Fibroblast of skin of left biceps (primary cell): ENCODE measurements around the gene KRI1.

Source experiments
- DNase-seq, 2 experiments: peaks; one replicate each; pipeline ENCODE4 v3.0.0-alpha.2; 2013; ENCODE audit warnings: low read depth in 2 of 2

The KRI1 gene

GRCh38 chr19:10518444-10519361 is 47.1 kb downstream of the KRI1 start:
- DNase-seq, result no peak

DNA sequence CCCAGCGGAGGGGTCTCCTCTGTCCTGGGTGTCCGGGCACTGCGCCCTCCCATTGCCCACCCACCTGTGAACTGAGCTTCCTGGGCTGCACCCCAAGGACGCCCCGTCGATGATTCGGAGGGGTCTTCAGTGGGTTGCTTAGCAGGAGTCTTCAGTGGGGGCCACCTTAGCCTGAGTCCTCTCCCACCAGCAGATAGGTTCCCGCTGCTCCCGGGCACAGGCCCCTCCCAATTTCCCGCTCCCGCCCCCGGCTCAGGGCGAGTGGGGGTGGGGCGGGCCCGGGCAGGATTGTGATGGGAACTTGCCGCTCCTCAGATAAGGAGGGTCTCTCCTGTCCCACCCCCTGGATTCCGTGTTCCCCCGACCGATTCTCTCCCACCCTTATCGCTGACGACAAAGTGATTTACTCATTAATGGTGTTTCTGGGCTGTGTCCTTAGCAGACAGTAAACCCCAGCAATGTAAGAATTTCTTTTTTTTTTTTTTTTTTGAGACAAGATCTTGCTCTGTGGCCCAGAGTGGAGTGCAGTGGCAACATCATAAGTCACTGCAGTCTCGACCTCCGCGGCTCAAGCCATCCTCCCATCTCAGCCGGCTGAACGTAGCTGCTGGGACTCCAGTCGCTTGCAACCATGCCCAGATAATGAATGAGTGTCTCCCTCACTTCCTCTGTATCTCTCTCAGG is 47.9 kb downstream of the KRI1 start:
- no peak for DNase-seq

DNA sequence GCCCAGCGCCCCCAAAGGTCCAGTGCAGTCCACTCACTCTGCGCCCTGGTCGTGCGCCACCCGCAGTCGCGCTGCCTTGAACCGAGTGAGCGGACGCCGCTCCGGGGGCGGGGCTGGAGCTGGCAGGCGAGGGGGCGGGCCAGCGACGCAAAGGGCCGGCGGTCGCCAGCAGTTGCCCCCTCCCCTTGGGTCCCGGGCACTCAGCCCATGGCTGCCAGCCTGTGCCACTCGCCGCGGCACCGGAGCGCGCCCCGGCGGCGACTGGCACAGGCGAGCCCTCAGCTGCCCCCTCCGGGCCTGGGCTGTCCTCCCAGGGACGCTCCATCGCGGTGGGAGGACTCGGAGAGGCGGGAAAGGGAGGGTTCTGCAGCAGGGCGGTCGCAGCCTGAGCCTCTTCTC is 48.5 kb downstream of the KRI1 start, which contains the start of gene S1PR5:
S1PR5 (minus strand) TSS at position 87 of the 399 bp plus-strand sequence. CDS start 2,436 bp downstream, outside the sequence.
- DNase-seq, result no peak

- no peak for DNase-seq
Measured at GRCh38 chr19:10516671-10517286, 49.0 kb downstream of the KRI1 start.

DNA sequence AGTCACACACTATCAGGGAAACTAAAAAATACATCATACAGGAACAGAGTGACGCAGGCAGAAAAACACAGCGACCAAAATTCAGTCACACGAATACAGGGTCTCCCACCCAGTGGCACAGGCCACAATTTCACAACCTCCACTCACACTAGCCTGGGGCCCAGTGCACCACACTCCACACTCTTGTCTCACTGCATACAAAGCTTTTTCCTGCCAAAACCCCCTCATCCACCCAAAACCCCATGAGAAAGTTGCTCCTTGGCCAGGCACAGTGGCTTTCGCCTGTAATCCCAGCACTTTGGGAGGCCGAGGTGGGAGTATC is 49.8 kb downstream of the KRI1 start:
- DNase-seq, result no peak

GRCh38 chr19:10514211-10515145 is 51.3 kb downstream of the KRI1 start:
- DNase-seq, result no peak

DNA sequence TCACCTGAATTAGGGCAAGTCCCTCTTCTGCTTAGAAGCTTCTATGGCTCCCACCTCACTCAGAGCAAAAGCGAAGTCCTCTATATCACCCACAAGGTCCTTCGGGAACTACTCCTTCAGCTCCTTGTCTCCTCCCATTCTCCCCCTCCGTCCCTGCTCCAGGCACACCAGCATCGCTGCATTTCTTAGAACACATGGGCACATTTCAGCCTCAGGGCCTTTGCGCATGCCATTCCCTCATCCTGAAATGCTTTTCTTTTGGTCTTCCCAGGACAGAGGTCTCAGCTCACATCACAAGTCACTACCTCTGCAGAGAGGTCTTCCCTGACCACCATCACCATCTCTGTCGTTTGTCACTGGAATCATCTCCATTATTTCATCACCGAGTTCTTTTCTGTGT is 52.6 kb downstream of the KRI1 start:
- DNase-seq, result no peak

DNA sequence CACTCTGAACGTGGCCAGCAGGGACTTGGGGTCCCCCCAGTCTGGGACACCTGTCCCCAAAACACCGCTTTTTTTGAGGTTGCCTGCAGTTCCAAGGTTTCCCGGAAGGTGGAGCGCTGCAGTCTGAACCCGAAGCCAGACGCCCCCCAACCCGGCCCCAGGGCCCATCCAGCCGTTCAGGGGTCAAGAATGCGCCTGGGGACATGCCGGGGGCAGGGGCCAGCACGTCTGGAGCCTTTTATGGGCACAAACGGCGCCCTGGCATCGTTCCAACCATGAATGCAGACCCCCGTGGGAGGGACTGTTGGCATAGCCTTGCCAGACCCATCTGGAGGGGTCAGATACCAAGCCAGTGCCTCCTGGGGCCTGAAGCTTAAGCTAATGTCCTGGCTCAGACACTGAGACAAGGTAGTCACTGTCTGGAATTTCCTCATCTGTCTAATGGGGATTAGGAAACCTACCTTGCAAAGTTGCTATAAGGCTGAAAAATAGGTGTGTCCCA is 55.5 kb downstream of the KRI1 start:
- DNase-seq, result no peak

GRCh38 chr19:10508707-10509106 is 57.1 kb downstream of the KRI1 start:
- DNase-seq, result no peak

DNA sequence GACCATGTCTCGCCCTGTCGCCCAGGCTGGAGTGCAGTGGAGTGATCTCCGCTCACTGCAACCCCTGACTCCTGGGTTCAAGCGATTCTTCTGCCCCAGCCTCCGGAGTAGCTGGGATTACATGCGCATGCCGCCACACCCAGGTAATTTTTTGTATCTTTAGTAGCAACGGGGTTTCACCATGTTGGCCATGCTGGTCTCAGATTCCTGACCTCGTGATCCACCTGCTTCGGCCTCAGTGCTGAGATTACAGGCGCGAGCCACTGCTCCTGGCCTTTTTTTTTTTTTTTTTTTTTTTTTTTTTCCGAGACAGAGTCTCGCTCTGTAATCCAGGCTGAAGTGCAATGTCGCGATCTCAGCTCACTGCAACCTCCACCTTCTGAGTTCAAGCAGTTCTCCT is 57.8 kb downstream of the KRI1 start:
- DNase-seq, result no peak

DNA sequence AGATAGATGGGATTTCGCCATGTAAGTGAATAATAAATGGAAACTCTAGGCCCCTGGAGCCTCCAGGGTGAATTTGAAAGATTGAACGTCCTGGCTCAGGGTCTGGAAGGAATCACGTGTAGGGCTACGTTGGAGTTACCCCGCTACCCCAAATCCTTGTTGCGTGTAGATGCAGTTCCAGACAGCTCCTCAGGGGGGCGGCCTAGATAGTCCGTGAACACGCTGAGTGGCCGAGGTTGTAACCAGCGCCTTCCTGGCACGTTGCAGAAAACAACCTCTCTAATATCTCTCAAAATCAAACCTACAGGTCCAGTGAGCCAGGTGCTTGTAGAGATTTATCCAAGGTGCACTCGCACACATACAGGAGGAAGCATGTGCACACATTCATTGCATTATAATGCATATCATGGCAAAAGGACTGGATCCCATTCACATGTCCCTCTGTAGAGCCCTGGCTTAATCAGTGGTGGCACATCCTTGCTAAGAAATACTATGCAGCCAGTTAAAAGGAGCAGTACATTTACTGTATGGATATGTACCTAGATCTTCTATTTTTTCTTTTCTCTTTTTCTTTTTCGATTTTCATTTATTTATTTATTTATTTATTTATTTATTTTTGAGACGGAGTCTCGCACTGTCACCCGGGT is 60.1 kb downstream of the KRI1 start:
- no peak for DNase-seq
